T-helper 2 cell treated with Interferon-gamma antibody and Interleukin-4, amounts not matched to agents 100 ng/mL and 5 ng/mL, for 36 hours (primary cell): ENCODE results near the gene SSU72. TPM values are rescaled to one million over a fixed set of nuclear protein-coding genes. Genes with fewer than 3 reads are reported as not detected.
"Not testable (repeated sequence)": the region's sequence is repeated elsewhere in the genome, so short reads cannot be mapped to it uniquely, and the experiment has no call there.

Experiments used
- intact Hi-C: fragments of 100-400 bp; cut with micrococcal nuclease; formaldehyde crosslinking; loops from one replicate; pipeline ENCODE4 v1.15.1; 2023
- total RNA-seq: library from RNA; stranded (reverse); gene quantifications from 2 replicates; pipeline ENCODE4 v1.2.3, GENCODE V29; 2022

SSU72 gene
- total RNA-seq, 1 donor from 2014 or later: 137 TPM

DNA sequence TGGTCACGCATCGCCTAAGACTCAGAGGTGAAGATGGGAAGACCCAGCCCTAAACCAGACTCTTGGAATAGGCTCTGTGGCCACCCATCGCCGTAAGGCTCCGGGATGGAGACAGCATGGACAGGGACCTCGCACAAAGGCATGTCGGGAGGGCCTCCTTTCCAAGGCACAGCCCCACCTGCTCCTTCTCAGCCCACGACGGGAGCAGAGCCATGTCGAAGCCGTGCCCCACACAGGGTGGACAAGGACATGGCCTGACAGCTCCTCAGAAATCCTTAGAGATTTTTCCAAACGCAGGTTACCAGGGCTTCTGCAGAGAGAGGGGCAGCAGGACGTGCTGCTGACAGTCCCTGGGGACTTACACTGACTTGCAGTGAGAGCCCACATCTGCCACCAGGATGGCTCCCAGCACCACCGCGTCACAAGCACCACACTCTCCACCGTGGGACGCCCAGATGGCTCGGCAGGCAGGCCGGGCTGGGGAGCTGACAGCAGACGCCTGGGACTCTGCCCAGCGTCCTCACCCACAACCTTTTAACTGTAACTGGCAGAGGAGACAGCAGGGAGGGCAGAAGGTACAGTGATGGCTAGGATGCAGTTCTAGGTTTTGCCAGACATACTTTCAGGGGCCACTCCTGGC lies 12.0 kb downstream of the SSU72 start:
- intact Hi-C loops: no loop called here

- intact Hi-C loops: no loop called here
Observed at GRCh38 chr1:1561801-1562470, 12.7 kb downstream of the SSU72 start.

DNA sequence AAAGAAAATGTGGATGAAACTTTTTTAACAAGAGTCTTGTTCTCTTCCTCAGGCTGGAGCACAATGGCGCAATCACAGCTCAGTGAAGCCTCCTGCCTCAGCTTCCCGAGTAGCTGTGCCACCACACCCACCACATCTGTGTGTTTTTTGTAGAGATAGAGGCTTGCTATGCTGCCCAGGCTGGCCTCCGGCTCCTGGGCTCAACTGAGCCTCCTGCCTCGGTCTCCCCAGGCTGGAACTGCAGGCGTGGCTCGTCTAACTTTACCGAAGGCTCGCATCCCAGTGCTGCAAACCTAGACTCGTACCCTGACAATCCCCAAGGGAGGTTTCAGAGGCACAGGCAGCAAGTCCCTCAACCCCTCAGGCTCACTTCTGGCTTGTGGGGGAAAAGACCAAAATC lies 14.5 kb downstream of the SSU72 start:
- intact Hi-C loops: no loop called here

- intact Hi-C loops: no loop called here
Observed at GRCh38 chr1:1559066-1559465, 15.6 kb downstream of the SSU72 start.

GRCh38 chr1:1558591-1558990 lies 16.1 kb downstream of the SSU72 start:
- intact Hi-C loops: no loop called here

DNA sequence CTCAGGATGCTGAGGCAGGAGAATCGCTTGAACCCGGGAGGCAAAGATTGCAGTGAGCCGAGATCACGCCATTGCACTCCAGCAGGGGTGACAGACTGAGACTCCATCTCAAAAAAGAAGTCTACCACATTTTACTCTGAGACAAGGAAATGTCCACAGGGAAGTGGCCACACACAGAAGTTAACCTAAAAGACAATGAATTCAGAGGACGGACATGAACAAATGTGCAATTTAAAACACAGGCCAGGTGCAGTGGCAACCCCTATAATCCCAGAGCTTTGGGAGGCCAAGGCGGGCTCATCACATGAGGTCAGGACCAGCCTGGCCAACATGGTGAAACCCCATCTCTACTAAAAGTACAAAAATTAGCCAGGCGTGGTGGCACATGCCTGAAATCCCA lies 17.0 kb downstream of the SSU72 start:
- intact Hi-C loops: not testable (repeated sequence)

DNA sequence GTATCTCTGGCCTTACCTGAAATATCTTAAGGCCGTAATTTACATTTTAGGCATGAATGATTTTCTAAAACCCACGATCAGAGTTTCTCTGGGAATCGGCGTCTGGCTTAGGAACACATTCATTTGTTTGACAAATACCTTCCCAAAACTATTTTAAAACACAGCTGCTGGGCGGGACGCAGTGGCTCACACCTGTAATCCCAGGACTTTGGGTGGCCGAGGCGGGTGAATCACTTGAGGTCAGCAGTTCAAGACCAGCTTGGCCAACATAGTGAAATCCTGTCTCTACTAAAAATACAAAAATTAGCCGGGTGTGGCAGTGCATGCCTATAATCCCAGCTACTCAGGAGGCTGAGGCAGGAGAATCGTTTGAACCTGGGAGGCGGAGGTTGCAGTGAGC lies 17.7 kb downstream of the SSU72 start:
- intact Hi-C loops: not testable (repeated sequence)

GRCh38 chr1:1556505-1556904 lies 18.2 kb downstream of the SSU72 start:
- intact Hi-C loops: no loop called here

DNA sequence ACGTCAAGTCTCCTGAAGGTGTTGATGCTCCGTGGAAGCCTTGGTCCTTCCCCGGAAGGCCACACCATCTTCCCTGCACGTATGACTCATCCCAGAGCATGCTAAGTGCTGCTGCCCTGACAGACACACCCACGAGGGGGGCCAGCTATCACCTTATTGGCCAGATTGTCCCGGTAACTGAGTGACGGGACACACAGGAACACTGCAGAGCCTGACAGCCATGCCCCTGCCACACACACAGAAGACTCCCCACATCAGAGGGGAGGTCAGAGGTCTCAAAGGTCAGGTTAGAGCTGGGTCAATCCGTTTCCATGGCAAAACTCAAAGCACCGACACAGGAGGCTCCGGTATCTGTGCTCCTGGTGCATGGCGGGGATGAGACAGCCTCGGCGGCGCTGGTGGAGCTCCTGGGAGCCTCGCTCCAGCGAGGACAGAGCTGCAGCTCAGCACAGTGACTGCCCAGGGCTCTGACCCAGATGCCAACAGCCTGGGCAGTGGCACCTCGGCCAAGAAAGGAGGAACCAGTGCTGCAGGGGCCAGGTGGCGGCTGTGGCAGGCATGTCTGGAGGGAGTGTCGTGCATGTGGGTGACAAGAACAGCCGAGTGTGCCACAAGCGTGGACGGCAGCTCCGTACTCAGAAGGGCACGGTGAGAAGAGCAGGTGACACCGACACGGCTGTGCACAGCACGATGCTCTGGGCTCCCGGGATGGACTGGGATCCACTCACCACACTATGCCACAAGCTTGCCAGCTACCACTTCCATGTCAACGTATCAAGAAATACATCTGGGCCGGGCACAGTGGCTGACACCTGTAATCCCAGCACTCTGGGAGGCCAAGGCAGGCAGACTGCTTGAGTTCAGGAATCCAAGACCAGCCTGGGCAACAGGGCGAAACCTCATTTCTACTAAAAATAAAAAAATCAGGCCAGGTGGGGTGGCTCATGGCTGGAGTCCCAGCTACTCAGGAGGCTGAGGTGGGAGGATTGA lies 19.4 kb downstream of the SSU72 start:
- intact Hi-C loops: no loop called here

GRCh38 chr1:1554550-1554925 lies 20.1 kb downstream of the SSU72 start:
- intact Hi-C loops: no loop called here

GRCh38 chr1:1553821-1554494 lies 20.7 kb downstream of the SSU72 start:
- intact Hi-C loops: no loop called here

- intact Hi-C loops: no loop called here
Observed at GRCh38 chr1:1552263-1552639, 22.4 kb downstream of the SSU72 start.

DNA sequence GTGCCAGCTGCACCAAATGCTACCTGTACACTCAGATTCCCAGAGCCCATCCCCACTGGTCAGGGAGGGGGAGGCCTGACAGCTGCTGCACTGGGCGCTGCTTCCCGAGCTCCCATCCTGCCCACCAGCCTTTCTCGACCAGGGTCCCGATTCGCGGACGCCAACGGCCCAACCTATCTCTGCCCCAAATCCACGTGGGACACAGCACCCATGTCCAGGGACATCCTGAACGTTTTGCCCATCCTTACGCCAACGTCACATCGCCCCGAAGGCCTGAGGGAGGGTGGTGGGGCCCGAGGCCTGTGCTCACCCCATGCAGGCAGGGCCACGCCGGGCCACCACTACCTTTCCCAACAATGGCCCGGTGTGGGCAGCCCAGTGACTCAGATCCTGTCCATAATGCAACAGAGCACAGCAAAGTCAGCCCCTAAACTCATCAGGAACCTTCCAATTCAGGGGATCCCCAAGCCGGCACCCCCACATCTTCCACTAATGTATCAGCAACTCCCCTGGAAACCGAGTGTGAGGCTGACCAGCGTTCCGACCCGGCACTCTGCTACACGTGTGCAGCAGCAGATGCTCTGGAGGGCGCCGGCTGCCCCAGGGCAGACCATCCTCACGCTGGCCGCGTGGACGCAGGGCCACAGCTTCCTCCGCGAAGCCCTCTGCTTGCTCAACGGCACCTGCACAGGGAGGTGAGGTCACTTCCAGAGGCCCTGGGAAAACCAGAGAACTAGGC lies 23.0 kb downstream of the SSU72 start:
- intact Hi-C loops: no loop called here

DNA sequence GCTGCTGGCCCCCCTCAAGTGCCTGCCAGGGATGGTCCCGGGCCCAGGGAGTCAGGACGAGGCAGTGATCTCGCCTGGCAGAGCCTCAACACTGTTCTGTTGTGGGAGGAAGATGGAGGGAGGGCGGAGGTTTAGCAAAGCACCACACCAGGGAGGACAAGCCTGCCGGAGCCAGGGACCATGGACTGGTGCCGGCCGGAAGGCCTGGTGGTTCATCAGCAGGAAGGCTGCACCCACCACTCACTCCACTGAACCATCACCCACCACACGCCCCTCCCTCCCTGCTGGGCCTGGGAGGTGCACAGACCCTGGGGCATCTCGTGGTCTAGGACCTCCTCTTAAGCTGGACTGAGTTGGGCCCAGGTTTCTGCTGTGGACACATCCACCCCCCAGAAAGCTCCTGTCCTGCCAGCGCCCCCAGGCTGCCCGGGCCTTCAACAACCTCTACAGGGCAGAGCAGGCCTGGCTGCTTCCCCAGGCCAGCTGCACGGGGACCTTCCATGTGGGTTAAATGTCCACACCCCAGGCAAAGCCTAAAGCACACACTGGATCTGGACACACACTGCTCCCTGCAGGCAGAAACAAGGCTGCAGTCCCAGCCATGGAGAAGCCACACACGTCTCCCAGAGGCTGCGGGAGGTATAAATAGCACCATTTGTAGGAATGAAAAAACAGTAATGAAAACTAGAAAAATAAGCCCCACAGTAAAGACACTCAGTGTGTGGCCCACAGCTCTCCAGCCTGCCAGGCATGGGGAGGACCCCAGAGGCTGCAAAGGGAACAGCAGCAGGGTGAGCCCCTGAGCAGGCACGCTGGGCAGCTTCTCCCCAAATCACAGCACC lies 23.9 kb downstream of the SSU72 start:
- intact Hi-C loops: no loop called here

DNA sequence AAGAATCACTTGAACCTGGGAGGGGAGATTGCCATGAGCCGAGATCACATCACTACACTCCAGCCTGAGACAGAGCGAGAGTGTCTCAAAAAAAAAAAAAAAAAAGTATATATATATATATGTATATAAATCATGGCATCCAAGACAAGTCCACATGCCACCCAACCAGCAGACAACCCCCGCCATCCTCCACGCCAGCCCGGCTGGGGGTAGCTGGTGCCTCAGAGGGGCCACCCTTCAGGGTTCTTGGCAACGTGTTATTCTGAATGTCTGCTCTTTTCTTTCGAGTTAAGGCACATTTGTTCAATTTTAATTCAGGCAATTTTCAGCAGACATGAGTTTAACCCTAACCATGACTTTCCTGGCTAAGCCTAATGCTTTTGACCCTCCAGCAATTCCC lies 24.6 kb downstream of the SSU72 start:
- intact Hi-C loops: no loop called here

DNA sequence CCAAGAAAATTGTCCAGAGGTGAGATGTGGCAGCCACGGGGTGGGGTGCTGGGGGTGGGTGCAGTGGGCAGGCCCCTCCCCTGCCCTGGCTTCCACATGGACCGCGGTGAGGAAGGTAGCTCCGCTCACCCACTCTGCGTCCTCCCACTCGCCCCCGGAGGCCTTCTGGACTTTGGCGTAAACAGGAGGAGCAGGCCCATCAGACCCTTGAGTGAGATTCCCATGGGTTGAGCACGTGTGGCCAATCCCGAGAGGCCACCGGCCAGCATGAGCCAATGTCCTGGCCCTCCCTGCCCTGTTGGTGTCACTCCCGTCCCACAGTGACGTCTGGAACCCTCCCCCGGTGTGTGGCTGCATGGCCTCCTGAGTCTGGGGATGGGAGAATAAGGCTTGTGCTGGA lies 26.1 kb downstream of the SSU72 start:
- intact Hi-C loops: no loop called here

- intact Hi-C loops: no loop called here
Observed at GRCh38 chr1:1547476-1547875, 27.2 kb downstream of the SSU72 start.

- intact Hi-C loops: no loop called here
Observed at GRCh38 chr1:1547011-1547410, 27.7 kb downstream of the SSU72 start.

GRCh38 chr1:1545946-1546737 lies 28.5 kb downstream of the SSU72 start:
- intact Hi-C loops: no loop called here
